BJ (cell line): ENCODE measurements around the gene TEK. TPM values are rescaled to one million over a fixed set of nuclear protein-coding genes. Genes with fewer than 3 reads are reported as not detected.

ENCODE experiments used
- CTCF ChIA-PET: fragments of 350-600 bp; formaldehyde crosslinking; extraction: SDS; loops from one replicate; lab custom pipeline; 2021; ENCODE audit warnings: antibody characterized with exemption, inconsistent platforms; lab: Yijun Ruan, JAX
- POLR2A ChIA-PET: fragments of 300-600 bp; sonication (Branson Sonifier 250); formaldehyde crosslinking; extraction: SDS; loops from one replicate; lab custom pipeline; 2021; ENCODE audit warnings: antibody characterized with exemption; lab: Charles Lee
- DNase-seq: peaks from one replicate; pipeline ENCODE4 v3.0.0-alpha.2; 2011; ENCODE audit warnings: low read depth
- H3K27me3 ChIP-seq: 2 replicates; pipeline ENCODE4 v1.6.0; 2011; ENCODE audit warnings: low read length; ENCODE audit not compliant: control insufficient read depth, insufficient read depth
- H3K36me3 ChIP-seq: 2 replicates; pipeline ENCODE4 v1.5.1; 2011; ENCODE audit warnings: low read length; ENCODE audit not compliant: control insufficient read depth, insufficient read depth
- H3K4me3 ChIP-seq: 2 replicates; pipeline ENCODE4 v1.5.1; 2011; ENCODE audit warnings: low read depth, mild to moderate bottlenecking, control low read depth, low read length
- polyA plus RNA-seq: library from polyadenylated mRNA; depleted of rRNA; stranded (reverse); fragments of >200 nt; gene quantifications from 2 replicates; pipeline ENCODE4 v1.2.3, GENCODE V29; 2011
- TF ChIP-seq, protein P1 (sequence below): IDR thresholded peaks from 2 replicates; pipeline ENCODE4 v1.5.1; 2011; ENCODE audit warnings: low read depth, mild to moderate bottlenecking, control low read depth, inconsistent platforms, low read length, moderate library complexity; ENCODE audit not compliant: insufficient read depth

The TEK gene
- polyA plus RNA-seq, 1 experiment: 0.60 TPM

DNA sequence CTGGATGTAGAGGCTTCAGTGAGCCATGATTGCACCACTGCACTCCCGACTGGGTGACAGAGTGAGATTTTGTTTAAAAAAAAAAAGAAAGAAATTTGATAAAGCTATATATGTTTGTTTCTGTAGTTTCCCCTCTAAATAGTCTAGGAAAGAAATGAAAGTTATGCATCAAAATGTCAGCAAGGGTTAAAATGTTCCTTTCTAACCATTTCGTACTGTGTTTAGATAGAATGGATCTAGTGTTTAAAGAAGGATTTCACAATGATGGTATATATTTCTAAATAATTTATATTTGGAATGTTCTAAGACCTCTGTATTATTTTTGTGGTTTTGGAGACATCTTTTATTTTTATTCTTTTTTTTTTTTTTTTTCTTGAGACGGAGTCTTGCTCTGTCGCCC lies 22.7 kb downstream of the TEK start:
- no peaks in the 10 kb centered on the region for H3K27me3 ChIP-seq
- DNase-seq: no peak
- ChIA-PET CTCF (no interaction called here), POLR2A (no interaction called here)
- no peak overlapping the region for H3K4me3 ChIP-seq
- no peaks in the 10 kb centered on the region for H3K36me3 ChIP-seq
- TF ChIP-seq, protein P1, sequence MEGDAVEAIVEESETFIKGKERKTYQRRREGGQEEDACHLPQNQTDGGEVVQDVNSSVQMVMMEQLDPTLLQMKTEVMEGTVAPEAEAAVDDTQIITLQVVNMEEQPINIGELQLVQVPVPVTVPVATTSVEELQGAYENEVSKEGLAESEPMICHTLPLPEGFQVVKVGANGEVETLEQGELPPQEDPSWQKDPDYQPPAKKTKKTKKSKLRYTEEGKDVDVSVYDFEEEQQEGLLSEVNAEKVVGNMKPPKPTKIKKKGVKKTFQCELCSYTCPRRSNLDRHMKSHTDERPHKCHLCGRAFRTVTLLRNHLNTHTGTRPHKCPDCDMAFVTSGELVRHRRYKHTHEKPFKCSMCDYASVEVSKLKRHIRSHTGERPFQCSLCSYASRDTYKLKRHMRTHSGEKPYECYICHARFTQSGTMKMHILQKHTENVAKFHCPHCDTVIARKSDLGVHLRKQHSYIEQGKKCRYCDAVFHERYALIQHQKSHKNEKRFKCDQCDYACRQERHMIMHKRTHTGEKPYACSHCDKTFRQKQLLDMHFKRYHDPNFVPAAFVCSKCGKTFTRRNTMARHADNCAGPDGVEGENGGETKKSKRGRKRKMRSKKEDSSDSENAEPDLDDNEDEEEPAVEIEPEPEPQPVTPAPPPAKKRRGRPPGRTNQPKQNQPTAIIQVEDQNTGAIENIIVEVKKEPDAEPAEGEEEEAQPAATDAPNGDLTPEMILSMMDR: no peak

DNA sequence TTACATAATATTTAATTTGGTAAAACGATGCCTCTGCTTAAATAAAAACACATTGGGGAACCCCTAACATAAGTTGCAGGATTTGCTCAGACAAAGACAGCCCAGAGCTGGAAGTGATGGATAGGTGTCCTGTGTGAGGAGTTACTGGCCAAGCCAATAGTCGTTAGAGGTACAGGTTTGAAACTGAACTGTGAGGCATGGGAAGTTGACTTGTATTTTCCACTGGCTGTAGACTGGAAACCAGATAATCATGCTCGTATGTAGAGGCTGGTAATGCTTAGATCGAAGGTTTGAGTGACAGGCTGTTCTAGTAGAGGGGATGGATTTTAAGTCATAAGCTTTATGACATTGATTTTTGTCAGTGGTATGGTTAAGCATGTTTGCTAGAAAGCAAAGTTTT lies 24.8 kb downstream of the TEK start:
- CTCF ChIA-PET: interaction anchor here (1.4 kb wide), 1 partner anchor 9 kb away, joined by 3 read pairs; no protein-coding TSS in a partner anchor
- DNase-seq: no peak
- no peaks in the 10 kb centered on the region for H3K27me3 ChIP-seq
- TF ChIP-seq, protein P1: no peak
- POLR2A ChIA-PET: no interaction called here
- H3K36me3 ChIP-seq: no peaks in the 10 kb centered on the region
- no peak overlapping the region for H3K4me3 ChIP-seq

DNA sequence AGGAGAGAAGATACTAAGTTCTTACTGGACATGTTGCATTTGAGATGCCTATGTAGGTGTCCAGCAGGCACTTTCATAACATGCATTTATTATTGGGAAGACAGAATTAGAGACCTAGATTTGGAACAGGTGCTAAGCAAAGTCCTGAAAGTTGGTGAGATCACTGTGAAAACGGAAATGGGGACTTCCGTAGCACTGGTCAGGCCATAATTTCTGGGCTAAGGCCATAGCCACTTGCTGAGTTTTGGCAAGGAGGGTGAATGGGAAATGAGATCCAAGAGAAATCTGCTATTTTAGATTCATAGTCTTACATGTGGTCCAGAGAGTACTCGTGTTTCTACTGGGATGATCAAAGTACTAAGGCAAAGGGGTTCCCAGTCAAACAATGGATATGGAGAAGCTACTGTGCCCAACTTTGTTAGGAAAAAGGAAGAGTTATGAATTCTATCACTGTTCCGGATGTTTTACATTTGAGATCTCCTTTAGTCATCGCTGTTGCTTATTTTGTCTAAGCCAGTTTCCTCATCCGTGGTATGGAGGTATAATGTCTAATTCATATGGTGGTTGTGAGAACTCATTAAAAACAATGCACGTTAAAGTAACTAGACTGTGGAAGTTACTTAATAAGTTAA lies 33.4 kb downstream of the TEK start:
- TF ChIP-seq, protein P1: no peak
- CTCF ChIA-PET: no interaction called here
- no peaks in the 10 kb centered on the region for H3K27me3 ChIP-seq

DNA sequence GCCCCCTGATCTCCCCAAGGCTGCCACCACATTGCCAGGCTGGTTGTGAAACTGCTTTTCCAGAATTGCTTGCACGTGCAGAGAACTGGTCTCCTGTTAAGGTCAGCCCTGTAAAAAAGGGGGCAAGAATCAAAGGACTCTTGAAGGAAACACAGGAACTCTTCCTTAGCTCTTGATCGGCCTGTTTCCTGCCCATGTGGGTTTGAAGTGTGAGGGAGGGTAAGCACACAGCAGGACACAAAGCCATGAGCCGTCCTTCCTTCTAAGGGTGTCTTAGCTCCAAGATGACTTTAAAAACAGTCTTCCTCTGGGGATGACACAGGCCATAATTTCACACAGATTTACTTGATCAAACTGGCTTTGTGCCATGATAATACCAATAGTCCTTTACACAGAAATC lies 36.1 kb downstream of the TEK start:
- no peak for DNase-seq
- TF ChIP-seq, protein P1: no peak
- no peaks in the 10 kb centered on the region for H3K36me3 ChIP-seq
- ChIA-PET CTCF (interaction anchor here (1.3 kb wide), 2 partner anchors 24 to 90 kb away, joined by 3 read pairs; no protein-coding TSS in a partner anchor), POLR2A (no interaction called here)
- H3K27me3 ChIP-seq: no peaks in the 10 kb centered on the region
- no peak overlapping the region for H3K4me3 ChIP-seq

More for the DNA sequence above, 33.4 kb downstream of the TEK start:
- Histone ChIP-seq H3K4me3 (no peak overlapping the region), H3K36me3 (no peaks in the 10 kb centered on the region)
- POLR2A ChIA-PET: no interaction called here
- no peak for DNase-seq

DNA sequence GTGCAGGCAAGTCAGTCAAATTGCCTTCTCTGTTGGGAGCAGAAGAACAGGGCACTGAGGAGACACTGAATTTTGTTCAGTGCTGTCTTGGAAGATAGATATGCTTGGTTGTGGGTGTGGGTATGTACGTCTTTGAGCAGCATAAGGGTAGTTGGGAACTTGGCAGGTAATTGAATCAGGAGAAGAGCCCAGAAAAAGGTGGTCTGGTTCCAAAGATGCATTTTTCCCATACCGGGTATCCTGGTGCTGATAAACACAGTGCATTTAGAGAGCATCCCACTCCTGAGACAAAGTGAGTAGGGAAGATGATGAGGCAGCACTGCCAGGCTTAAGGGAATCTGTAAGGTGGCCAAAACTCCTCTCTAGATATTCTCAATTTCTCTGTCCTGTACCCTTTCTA lies 40.6 kb downstream of the TEK start:
- POLR2A ChIA-PET: no interaction called here
- TF ChIP-seq, protein P1: no peak
- Histone ChIP-seq H3K27me3 (no peaks in the 10 kb centered on the region), H3K4me3 (no peak overlapping the region), H3K36me3 (no peaks in the 10 kb centered on the region)
- CTCF ChIA-PET: no interaction called here
- no peak for DNase-seq
